ENCODE results near the gene PCBP3.
"Not testable (repeated sequence)": the region's sequence is repeated elsewhere in the genome, so short reads cannot be mapped to it uniquely, and the experiment has no call there.

Gene PCBP3

GRCh38 chr21:45635271-45636151 is 8.0 kb upstream of the PCBP3 start:
- no peak for DNase-seq (ENCODE audit: low read depth in 2 of 2)

DNA sequence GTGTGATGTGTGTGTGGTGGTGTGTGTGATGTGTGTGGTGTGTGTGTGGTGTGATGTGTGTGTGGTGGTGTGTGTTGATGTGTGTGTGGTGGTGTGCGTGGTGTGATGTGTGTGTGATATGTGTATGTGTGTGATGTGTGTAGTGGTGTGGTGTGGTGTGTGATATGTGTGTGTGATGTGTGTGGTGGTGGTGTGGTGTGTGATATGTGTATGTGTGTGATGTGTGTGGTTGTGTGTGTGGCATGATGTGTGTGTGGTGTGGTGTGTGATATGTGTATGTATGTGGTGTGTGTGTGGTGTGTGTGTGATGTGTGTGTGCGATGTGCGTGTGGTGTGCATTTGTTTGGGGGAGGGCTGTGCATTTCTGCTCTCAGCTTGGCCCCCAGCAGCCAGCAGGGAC is 7.1 kb upstream of the PCBP3 start:
- DNase-seq (ENCODE audit: low read depth in 2 of 2): no peak

DNA sequence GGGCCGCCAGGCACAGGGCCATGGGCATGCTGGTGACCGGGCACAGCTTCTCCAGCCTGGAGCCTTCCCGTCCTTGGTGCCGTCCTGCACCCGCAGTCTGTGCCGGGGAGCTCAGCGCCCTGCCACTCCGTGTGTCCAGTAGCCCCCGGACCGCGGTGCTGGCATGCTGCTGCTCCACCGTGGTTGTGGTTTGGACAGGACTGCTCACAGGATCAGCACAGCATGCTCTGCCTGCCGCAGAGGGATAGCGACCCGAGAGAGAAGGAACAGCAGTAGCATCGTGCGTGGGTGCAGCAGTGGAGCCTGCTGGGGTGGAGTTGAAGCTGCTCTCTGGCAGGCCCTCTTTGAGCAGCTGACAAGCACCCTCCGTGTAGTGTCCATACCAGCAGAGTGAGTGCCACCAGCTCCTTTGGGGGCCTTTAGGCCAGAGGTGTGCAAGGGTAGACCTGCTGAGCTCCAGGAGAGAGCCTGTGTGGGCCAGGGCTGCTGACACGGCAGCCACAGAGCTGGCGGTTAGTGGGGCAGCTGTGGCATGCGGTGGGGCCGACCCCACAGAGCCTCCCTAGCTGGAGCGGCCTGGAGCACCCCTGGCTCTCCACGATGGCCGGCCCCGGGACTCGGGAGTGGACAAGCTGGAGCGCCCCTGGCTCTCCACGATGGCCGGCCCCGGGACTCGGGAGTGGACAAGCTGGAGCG is 6.4 kb upstream of the PCBP3 start:
- DNase-seq (ENCODE audit: low read depth in 2 of 2): no peak

DNA sequence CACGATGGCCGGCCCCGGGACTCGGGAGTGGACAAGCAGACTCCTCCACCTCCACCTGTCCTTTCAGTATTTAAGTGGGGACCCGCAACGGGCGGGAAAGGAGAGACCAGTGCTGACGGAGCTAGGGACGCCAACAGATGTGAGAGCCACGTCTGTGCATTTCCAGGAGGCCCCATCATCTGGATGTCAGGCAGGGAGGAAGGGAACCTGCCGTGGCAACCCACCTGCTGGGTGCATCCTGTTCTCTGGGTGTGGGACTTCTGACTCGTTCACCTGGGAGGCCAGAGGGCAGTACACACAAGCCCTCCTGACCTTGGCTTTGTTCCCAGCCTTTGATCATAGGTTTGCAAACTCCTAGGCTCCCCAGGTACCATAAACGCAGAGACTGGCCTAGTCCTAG is 5.6 kb upstream of the PCBP3 start:
- no peak for DNase-seq (ENCODE audit: low read depth in 2 of 2)

DNA sequence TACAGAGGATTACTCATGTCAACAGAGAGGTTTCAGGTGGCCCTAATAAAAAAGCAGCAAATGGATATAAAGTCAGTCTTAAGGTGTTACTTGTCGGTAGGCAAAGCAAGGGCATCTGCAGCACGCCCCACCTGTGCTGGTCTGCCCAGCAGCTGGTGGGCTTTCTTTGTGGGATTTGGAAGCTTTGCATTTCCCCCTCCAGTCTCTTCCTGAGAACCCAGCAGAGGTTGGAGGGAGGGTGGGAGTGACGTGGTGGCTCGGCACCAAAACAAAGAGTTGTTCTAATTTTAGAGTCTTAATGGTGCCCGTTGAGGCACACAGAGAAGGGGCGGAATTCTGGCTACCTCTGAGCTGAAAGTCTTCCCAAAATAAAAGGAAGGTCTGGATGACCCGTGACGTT is 4.8 kb upstream of the PCBP3 start:
- DNase-seq (ENCODE audit: low read depth in 2 of 2): no peak

DNA sequence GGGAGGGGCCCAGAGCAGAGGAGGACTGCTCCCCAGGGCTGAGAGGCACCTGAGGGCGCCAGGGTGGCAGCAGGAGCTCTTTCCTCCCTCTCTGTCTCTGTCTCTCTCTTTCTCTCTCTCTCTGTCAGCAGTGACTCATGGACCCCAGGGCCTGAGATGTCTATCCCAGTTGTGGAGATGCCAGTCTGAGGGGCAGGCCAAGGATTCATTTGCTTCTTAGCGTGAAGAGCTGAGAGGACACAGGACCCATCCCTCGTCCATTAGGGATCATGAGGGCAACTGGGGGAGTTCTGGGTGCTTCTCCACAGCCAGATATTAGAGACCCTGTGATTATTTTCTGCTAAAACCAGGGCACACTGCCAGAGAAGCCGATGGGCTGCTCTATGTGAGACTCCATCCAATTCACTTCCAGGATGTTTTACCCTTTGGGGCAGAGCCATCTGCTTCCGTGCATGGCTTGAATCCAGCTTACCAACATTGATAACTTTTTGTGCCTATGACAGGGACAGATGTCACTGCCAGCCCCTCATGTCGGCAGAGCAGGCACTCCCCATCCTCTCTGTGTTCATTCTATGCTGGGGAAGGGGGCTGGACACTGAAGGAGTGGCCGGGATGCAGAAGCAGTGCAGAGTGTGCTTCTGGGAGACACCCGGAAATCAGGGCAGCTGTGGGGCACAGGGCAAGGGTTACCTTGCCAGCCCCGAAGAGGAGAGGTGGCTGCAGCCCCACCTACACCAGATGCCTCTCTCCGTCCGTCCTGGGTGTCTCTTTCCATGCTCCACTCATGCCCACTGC is 4.1 kb upstream of the PCBP3 start:
- DNase-seq (ENCODE audit: low read depth in 2 of 2): no peak

DNA sequence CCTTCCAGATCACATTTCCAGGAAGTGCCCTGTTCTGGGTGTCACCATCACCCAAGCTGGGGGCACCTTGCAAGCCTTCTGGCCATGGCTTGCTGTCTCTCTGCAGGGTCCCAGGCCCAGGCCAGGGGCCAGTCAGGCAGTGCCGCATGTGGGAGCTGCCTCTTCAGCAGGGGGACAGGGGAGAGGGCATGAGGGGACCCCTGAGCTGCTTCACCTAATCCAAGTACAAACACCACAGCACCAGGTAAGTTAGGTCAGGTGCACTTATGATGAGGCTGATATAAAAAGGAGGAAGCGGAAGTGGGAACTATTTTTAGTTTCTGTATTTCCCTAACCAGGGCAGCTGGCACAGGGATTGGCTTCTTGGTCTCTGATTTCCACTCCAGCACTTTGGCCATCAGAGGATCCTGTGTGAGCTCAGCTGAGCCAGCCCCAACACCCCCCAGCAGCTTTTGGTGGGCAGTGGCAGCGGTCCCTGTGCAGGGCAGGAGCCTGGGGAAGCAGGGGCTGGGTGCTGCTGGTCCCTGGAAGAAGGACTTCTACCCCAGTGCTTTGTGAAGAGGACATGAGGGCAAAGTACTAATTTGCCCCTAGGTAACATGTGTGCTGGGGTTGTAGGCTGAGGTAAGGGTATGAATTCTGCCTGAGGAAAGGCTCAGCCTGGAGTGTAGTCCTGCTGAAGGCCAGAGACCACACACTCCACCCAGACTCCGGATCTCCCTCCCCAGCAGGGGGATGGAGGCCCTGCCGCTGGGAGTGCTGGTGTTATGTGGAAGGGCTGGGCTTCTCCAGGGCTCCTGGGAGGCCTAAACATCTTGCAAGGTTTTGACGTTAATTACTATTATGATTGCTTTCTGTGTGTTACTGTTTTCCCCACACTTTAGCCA is 3.3 kb upstream of the PCBP3 start:
- DNase-seq (ENCODE audit: low read depth in 2 of 2): no peak

DNA sequence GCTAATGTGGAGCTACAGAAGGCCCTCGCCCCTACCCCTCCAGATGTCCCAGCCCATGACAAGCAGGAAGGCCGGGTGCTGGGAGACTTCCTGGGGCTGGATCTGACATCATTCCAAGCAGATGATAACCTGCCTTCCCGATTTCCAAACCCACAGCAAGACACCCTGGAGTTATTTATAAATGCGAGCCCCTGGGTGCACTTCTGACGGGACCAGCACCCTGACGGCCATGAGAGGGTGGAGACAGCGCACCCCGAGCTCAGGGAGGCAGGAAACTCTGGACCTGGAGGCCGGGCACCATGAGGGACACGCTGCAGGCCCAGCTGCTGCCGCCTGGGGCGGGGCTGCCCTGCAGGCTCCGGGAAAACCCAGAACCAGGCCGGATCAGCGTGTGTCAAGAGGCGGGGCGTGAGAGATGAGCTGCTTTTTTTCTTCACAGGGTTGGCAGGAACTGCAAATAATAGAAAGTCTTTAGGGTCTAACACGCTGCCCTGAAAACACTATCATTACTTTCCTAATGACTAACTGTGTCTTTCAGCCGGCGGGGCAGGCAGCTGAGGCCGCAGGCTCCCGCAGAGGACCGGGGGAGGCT is 2.5 kb upstream of the PCBP3 start:
- DNase-seq (ENCODE audit: low read depth in 2 of 2): no peak

DNA sequence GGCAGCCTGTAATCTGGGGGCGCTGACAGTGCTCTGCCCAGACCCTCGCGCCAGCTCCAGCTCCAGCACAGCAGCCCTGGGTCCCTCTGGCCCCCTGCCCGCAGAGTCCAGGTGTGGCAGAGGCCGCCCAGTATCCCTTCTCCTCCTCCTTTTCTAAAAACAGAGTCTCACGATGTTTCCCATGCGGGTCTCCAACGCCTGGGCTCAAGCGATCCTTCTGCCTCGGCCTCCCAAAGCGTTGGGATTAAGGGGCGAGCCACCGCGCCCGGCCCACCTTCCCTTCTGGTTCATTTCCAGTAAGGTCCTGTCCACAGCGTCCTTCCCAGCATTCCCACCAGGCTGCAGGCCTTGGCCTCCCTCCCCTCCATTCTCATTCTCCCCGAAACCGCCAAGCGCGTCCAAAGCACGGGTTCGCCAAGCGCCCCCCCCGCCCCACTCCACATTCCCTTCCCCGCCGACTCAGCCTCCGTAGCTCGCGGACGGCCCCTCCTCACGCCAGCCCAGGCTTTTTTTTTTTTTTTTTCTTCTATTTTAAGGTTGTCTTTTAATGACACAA is 2.0 kb upstream of the PCBP3 start:
- DNase-seq (ENCODE audit: low read depth in 2 of 2): no peak

DNA sequence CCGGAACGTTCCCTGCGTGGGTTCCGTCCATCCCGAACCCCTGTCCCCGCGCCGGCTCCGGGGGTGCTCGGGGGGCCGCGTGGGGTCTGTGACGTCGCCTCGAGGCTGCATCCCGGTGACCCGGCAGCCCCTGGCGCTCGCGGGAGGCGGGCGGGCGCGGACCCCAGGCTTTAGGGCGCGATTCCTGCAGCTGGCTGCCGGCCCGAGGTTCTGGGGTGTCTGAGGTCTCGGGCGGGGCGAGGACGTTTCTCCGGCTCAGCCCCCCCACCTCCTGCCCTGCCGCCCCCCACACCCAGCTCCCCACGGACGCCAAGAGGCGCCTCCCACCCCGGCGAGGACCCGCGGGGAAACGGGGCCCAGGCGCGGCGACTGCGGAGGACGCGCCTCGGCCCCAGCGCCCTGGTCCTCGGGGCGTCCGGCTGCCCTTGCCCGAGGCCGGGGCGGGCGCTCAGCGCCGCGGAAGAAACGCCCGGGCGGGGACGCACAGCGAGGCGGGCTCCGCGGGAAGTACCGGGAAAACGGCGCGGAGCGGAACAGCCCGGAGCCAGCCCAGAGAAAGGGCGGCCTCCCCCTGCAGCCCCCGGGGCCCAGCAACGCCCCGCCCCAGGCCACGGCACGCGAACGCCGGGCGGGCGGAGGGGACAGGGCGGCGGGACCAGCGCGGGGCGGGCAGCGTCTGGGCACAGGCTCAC is 1.3 kb upstream of the PCBP3 start:
- DNase-seq (ENCODE audit: low read depth in 2 of 2): no peak

DNA sequence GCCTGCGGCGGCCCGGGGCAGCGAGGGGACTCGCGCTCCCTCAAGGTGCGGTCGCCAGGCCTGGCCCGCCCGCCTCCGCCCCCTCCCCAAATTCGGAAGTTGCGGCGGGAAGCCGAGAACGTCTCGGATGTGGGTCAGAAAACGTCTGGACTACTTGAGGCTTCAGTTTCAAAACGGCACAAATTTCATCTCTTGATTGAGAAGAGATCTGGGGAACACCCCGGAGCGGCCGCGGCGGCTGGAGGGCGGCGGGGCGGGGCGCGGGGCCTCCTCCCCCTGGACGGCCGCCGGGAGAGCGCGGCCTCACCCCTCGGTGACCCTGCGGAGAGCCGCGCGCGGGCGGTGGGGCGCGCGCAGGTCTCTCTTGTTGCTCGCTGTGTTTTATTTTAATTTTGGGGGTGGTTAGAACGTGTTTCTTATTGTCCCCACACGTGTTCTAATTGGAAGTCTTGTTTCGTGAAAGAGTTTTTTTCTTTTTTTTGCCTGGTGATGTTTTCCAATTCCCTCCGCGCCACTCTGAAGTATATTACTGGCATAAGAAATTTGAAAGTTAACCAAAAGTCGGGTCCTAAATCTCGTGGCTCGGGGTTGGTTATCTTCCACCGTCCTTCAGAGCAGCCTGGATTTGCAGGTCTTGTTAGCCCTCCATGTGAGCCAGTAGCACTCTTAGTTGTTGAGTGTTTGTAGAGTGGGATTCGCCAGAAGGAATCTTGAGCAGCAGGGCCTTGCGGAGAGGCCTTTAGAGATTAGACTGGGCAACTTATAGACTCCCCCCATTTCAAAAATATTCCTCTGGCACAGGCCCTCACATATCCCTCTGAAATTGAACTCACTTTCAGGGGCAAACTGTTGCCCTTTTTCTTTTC is 749 bp downstream of the PCBP3 start:
- no peak for DNase-seq (ENCODE audit: low read depth in 2 of 2)

GRCh38 chr21:45651921-45652320 is 8.4 kb downstream of the PCBP3 start:
- DNase-seq (ENCODE audit: low read depth in 2 of 2): no peak

- no peak for DNase-seq (ENCODE audit: low read depth in 2 of 2)
These were observed 11.6 kb downstream of the PCBP3 start for GRCh38 chr21:45655124-45655523.

- not testable (repeated sequence) for DNase-seq (ENCODE audit: low read depth in 2 of 2)
These were observed 12.6 kb downstream of the PCBP3 start for GRCh38 chr21:45656114-45656513.

DNA sequence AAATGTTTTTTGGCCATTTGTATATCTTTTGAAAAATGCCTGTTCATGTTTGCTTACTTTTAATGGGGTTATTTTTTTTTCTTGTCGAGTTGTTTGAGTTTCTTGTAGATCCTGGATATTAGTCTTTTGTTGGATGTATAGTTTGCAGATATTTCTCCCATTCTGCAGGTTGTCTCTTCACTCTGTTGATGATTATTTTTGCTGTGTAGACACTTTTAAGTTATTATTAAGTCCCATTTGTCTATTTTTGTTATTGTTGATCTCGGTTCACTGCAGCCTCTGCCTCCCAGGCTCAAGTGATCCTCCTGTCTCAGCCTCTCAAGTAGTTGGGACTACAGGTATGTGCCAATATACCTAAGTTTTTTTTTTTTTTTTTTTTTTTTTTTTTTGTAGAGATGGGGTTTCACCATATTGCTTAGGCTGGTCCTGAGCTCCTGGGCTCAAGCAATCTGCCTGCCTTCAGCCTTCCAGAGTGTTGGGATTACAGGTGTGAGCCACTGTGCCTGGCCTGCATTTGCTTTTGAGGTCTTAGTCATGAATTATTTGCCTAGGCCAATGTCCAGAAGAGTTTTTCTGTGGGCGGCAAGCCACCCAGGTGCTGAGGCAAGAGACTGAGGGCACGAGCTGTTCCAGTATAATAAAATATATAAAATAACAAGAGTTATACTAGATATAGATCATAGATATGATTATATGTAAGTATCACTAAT is 18.5 kb downstream of the PCBP3 start:
- DNase-seq (ENCODE audit: low read depth in 2 of 2): not testable (repeated sequence)

DNA sequence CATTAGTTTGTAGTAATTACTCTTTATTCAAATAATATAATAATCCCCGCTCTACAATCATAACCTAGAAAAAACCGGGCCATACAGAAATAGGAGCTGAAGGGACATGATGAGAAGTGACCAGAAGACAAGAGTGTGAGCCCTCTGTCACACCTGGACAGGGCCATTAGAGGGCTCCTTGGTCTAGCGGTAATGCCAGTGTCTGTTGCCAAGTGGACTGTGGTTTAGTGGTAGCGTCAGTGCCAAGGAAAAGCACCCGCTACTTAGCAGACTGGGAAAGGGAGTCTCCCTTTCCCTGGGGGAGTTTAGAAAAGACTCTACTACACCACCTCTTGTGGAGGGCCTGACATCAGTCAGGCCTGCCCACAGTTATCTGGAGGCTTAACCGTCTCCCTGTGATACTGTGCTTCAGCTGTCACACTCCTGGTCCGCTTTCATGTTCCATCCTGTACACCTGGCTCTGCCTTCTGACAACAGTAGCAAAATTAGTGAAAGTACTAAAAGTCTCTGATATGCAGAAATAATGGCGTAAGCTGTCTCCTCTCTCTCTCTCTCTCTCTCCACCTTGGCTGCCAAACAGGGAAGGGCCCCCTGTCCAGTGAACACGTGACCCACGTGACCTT is 19.2 kb downstream of the PCBP3 start:
- DNase-seq (ENCODE audit: low read depth in 2 of 2): not testable (repeated sequence)

GRCh38 chr21:45669382-45669781 is 25.9 kb downstream of the PCBP3 start:
- DNase-seq (ENCODE audit: low read depth in 2 of 2): no peak

DNA sequence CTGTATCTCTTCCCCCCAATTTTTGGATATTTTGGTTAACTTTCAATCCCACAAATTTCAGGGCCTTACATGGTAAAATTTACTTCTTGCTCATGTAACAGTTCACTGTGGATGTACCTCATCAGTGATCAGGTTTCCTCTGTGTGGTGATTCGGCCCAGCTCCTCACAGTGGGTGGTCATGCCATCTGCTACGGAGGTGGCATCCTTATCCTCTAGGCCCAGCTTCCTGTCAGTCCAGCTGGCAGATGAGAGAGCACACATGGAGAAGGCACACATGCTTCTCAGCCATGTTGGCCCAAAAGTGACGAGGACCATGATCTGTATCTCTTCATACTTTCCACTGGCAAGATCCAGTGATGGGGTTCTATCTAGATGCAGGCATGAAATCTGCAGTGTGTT is 27.2 kb downstream of the PCBP3 start:
- DNase-seq (ENCODE audit: low read depth in 2 of 2): no peak
